ENCODE data around the gene NSUN4.

Gene NSUN4

DNA sequence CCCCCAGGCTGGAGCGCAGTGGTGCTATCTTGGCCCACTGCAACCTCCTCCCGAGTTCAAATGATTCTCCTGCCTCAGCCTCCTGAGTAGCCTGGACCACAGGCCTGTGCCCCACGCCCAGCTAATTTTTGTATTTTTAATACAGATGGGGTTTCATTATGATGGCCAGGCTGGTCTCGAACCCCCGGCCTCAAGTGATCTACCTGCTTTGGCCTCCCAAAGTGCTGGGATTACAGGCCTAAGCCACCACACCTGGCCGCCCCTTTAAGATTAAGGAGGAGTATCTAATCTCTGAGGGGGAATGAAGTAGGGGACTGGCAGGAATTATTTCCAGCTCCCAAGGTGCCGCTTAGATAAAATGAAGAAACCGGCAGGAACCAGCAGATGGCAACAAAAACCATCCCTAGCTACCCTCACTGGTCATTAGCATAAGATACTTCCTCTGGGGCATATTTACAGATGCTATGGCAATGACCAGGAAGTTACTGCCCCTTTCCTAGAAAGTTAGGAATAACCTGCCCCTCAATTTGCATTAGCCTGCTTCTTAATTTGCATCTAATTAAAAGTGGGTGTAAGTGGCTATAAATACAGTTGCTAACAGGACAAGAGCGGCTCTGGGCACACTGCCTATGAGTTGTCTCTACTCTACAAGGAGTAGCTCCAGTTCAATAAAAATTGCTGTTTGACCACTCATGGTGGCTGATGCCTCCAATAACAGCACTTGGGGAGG, 7.1 kb upstream of the NSUN4 start:
- TF ChIP-seq POLR2AphosphoS5 (IDR thresholded peaks at IDR 0.05; ENCODE audit: low read depth, low read length) (no peak), TAF1 (IDR thresholded peaks at IDR 0.05; ENCODE audit: borderline replicate concordance, insufficient read depth, low read length) (no peak), SIN3A (IDR thresholded peaks at IDR 0.05; ENCODE audit: borderline replicate concordance, insufficient read depth, low read length) (no peak), FOXP2 (optimal IDR thresholded peaks at IDR 0.05; ENCODE audit: borderline replicate concordance, extremely low read depth, extremely low read length, insufficient read depth) (no peak)
- TF ChIP-seq, protein P1, sequence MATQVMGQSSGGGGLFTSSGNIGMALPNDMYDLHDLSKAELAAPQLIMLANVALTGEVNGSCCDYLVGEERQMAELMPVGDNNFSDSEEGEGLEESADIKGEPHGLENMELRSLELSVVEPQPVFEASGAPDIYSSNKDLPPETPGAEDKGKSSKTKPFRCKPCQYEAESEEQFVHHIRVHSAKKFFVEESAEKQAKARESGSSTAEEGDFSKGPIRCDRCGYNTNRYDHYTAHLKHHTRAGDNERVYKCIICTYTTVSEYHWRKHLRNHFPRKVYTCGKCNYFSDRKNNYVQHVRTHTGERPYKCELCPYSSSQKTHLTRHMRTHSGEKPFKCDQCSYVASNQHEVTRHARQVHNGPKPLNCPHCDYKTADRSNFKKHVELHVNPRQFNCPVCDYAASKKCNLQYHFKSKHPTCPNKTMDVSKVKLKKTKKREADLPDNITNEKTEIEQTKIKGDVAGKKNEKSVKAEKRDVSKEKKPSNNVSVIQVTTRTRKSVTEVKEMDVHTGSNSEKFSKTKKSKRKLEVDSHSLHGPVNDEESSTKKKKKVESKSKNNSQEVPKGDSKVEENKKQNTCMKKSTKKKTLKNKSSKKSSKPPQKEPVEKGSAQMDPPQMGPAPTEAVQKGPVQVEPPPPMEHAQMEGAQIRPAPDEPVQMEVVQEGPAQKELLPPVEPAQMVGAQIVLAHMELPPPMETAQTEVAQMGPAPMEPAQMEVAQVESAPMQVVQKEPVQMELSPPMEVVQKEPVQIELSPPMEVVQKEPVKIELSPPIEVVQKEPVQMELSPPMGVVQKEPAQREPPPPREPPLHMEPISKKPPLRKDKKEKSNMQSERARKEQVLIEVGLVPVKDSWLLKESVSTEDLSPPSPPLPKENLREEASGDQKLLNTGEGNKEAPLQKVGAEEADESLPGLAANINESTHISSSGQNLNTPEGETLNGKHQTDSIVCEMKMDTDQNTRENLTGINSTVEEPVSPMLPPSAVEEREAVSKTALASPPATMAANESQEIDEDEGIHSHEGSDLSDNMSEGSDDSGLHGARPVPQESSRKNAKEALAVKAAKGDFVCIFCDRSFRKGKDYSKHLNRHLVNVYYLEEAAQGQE (IDR thresholded peaks at IDR 0.05; ENCODE audit: insufficient read depth in 1 of 2, low read depth in 2 of 2, low read length in 2 of 2): no peak

DNA sequence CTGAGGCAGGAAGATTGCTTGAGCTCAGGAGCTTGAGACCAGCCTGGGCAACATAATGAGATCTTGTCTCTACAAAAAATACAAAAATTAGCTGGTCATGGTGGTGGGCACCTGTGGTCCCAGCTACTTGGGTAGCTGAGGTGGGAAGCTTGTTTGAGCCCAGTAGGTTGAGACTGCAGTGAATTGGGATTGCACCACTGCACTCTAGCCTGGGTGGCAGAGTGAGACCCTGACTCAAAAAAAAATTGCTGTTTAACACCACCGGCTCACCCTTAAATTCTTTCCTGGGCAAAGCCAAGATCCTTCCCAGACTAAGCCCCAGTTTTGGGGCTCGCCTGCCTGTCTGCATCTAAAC, 6.6 kb upstream of the NSUN4 start:
- no peak for TF ChIP-seq TAF1 (IDR thresholded peaks at IDR 0.05; ENCODE audit: borderline replicate concordance, insufficient read depth, low read length)

DNA sequence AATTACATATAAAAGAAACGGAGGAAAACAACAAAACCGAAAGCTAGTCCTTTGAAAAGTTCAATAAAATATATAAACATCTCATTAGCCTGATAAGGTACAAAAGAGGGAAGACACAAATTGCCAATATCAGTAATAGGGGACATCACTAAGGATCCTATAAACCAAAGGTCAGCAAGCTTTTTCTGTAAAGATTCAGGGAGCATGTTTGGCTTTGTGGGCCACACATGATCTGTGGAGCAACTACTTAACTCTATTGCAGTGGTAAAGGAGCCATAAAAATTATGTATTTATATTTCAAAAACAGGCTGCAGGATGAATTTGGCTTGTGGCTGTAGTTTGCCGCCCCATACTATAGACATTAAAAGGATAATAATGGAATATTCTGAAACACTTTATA, 5.5 kb upstream of the NSUN4 start:
- TF ChIP-seq, protein P1 (IDR thresholded peaks at IDR 0.05; ENCODE audit: insufficient read depth in 1 of 2, low read depth in 2 of 2, low read length in 2 of 2): no peak
- TF ChIP-seq SIN3A (IDR thresholded peaks at IDR 0.05; ENCODE audit: borderline replicate concordance, insufficient read depth, low read length) (no peak), POLR2AphosphoS5 (IDR thresholded peaks at IDR 0.05; ENCODE audit: low read depth, low read length) (no peak), FOXP2 (optimal IDR thresholded peaks at IDR 0.05; ENCODE audit: borderline replicate concordance, extremely low read depth, extremely low read length, insufficient read depth) (no peak), TAF1 (IDR thresholded peaks at IDR 0.05; ENCODE audit: borderline replicate concordance, insufficient read depth, low read length) (no peak)

DNA sequence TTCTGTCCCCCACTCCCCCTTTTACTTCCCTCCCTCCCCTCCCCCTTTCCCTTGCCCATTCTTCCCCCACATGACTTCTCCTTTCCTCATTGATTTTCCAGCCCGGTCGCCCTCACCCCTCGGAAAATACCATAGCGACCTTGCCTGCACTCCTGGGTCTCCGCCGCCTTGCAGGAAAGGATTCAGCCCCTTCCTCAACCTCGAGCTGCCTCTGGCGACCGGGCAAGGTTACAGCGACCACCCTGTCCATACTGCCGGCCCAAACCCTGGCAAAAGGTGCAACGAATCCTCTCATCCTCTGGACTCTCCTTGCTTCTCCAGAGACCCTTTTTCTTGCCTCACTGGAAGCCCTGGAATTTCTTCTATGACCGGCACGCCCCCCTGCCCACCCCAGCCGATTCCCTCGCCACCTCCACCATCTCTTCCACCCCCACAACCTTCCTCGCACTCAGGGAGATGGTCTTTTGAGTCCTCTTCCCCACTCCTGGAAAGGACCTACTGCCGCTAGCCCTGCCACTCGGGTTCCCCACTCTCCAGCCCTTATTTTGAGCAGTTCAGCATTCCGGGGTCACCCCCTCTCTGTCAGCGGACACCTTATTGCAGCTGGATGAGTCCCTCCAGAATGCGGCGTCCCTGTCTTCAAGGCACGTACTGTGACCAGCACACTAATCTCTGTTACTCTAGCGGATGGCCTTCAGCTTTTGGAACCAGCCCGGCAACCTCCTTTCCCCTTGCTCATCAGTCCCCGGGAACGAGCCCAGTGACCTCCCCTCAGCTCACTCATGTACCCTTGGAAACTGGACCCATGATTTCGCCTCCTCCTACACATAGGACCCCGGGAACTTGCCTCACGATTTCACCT, 846 bp downstream of the NSUN4 start:
- no peak for TF ChIP-seq SIN3A (IDR thresholded peaks at IDR 0.05; ENCODE audit: borderline replicate concordance, insufficient read depth, low read length)

DNA sequence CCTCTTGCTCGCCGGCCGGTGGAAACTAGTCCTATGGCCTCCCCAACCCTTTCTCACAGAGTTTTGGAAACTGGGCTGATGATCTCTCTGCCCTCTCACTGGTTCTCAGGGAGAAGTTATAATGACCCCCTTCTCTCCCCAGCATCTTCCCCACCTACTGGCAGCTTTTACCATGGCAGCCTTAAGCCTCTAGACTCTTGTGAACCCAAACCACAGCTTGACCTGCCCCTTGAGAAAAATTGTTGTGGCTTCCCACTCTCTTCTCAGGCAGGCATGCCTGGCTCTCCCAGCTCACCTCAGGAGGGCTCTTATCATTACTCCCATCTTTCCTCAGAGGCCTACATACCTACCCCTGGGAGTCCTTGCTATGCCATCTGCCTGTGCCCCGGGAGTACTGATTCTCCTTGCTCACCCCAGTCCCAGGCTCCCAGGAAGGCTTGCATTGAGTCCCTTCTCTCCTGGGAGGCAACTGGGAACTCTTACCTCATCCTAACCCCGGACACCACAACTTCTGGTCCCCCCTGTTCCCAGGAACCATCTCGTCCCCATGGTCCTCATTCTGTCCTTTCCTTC, 1.6 kb downstream of the NSUN4 start:
- TF ChIP-seq, protein P1 (IDR thresholded peaks at IDR 0.05; ENCODE audit: insufficient read depth in 1 of 2, low read depth in 2 of 2, low read length in 2 of 2): no peak
- TF ChIP-seq TAF1 (IDR thresholded peaks at IDR 0.05; ENCODE audit: borderline replicate concordance, insufficient read depth, low read length) (no peak), FOXP2 (optimal IDR thresholded peaks at IDR 0.05; ENCODE audit: borderline replicate concordance, extremely low read depth, extremely low read length, insufficient read depth) (no peak), POLR2AphosphoS5 (IDR thresholded peaks at IDR 0.05; ENCODE audit: low read depth, low read length) (no peak), SIN3A (IDR thresholded peaks at IDR 0.05; ENCODE audit: borderline replicate concordance, insufficient read depth, low read length) (no peak)
